Bronchial smooth muscle cell (primary cell): ENCODE data around the gene IL5. TPM values are rescaled to one million over a fixed set of nuclear protein-coding genes. Genes with fewer than 3 reads are reported as not detected.

Experiments
- total RNA-seq: library from RNA; depleted of rRNA; stranded (reverse); fragments of >200 nt; gene quantifications from 2 replicates; pipeline ENCODE4 v1.2.1, GENCODE V29; 2014

The IL5 gene
- total RNA-seq = not detected in 2 replicates

DNA sequence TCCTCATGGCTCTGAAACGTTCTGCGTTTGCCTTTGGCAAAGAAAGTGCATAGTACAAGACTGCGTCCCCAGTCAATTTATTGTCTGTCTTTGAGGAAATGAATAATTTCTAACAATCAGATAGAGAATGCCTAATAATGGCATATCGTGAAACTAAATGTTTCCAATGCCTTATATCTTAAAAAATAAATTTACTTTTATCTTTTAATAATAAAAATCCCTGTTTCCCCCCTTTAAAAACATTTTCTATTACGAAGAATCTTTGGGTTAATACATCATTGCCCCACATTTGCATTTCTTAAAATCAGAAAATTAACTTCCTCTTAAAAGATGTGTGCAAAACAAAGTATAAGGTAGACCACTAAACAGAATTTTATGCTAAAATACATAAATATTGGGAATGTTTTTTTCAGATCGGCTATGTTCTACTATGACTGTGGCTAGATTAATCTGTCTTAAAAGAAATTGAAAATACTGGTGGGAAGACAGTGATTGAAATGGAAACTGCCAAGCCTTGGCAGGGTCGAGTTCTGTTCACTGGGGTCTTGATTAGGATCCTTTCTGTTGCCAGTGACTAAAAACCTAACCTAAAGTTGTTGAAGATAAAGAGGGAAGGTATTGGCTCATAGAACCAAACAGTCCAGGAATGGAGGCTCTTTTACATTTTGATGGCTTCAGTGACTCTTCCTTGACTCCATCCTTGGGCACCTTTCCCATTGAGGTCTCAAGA lies at the start of gene IL5:
Gene IL5, minus strand, starts transcription at position 51 of the 730 bp plus-strand sequence. Its CDS starts 44 bp downstream, at position 7.

DNA sequence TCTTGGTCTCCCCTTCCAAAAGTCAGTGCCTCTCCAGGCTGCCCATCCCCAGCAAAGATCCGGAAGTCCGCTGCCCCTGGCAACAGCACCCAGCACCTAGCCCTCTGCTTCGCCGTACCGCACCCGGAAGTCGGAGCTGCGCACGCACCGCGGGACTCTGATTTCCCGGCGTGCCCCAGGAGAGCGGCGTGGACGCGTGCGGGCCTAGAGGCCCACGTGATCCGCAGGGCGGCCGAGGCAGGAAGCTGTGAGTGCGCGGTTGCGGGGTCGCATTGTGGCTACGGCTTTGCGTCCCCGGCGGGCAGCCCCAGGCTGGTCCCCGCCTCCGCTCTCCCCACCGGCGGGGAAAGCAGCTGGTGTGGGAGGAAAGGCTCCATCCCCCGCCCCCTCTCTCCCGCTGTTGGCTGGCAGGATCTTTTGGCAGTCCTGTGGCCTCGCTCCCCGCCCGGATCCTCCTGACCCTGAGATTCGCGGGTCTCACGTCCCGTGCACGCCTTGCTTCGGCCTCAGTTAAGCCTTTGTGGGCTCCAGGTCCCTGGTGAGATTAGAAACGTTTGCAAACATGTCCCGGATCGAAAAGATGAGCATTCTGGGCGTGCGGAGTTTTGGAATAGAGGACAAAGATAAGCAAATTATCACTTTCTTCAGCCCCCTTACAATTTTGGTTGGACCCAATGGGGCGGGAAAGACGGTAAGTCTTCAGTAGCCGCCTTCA lies 13.6 kb upstream of the IL5 start, which contains the start of gene RAD50:
Gene RAD50, plus strand, starts transcription at position 215 of the 715 bp plus-strand sequence. Its CDS starts 348 bp downstream, at position 563.

Other genes with a start within 250 kb of the IL5 start
- gene SLC22A4, start 249.1 kb downstream of the IL5 start, total RNA-seq = 1.2 and 4.4 TPM in 2 replicates
- gene SLC22A5, start 173.8 kb downstream of the IL5 start, total RNA-seq = 5.9 and 6.0 TPM in 2 replicates
- 11.3 and 21.2 TPM in 2 replicates for gene IRF1, start 52.7 kb downstream of the IL5 start, total RNA-seq
- 30.4 and 33.7 TPM in 2 replicates for gene RAD50, start 13.5 kb upstream of the IL5 start, total RNA-seq
- gene IL13, start 114.7 kb upstream of the IL5 start, total RNA-seq = 0.16 TPM in 1 of 2 replicates, not detected in the other
- gene IL4, start 130.5 kb upstream of the IL5 start, total RNA-seq = not detected in 2 replicates
- gene KIF3A, start 194.0 kb upstream of the IL5 start, total RNA-seq = 9.6 and 9.9 TPM in 2 replicates
- gene CCNI2, start 203.9 kb upstream of the IL5 start, total RNA-seq = 0.09 TPM in 1 of 2 replicates, not detected in the other
- 39.7 and 67.2 TPM in 2 replicates for gene SEPTIN8, start 233.7 kb upstream of the IL5 start, total RNA-seq